MCF 10A (cell line): ENCODE measurements around the gene EIF4E1B. TPM values are rescaled to one million over a fixed set of nuclear protein-coding genes. Genes with fewer than 3 reads are reported as not detected.

Source experiments
- BruUV-seq: library from RNA; stranded (reverse); fragments of 400-500 nt; replicated peaks from 2 replicates; lab custom pipeline; 2021; lab: Mats Ljungman, UMichigan
- CTCF ChIA-PET: fragments of 300-600 bp; sonication (Branson Sonifier 250); formaldehyde crosslinking; extraction: SDS; loops from one replicate; lab custom pipeline; 2021; ENCODE audit warnings: antibody characterized with exemption, inconsistent platforms; lab: Yijun Ruan, JAX
- POLR2A ChIA-PET: fragments of 300-600, 350-650 bp; sonication (Branson Sonifier 250); formaldehyde crosslinking; extraction: SDS; loops from one replicate; lab custom pipeline; 2020; ENCODE audit warnings: antibody characterized with exemption, inconsistent platforms; lab: Yijun Ruan, JAX
- DNase-seq: peaks from one replicate; pipeline ENCODE4 v3.0.0-alpha.2; 2018; ENCODE audit not compliant: unreplicated experiment
- H3K27ac Mint-ChIP-seq: one replicate; pipeline ENCODE4 v1.8.0; 2022; ENCODE audit warnings: mild to moderate bottlenecking, low read depth, mixed read lengths; ENCODE audit not compliant: unreplicated experiment
- H3K27me3 Mint-ChIP-seq: one replicate; pipeline ENCODE4 v1.8.0; 2022; ENCODE audit warnings: mixed read lengths; ENCODE audit not compliant: insufficient read depth, unreplicated experiment
- H3K36me3 Mint-ChIP-seq: one replicate; pipeline ENCODE4 v1.8.0; 2022; ENCODE audit warnings: mild to moderate bottlenecking, moderate library complexity, mixed read lengths; ENCODE audit not compliant: insufficient read depth, unreplicated experiment
- H3K4me1 Mint-ChIP-seq: one replicate; pipeline ENCODE4 v1.8.0; 2022; ENCODE audit warnings: mixed read lengths; ENCODE audit not compliant: insufficient read depth, unreplicated experiment
- H3K4me3 Mint-ChIP-seq: one replicate; pipeline ENCODE4 v1.8.0; 2022; ENCODE audit warnings: mild to moderate bottlenecking, moderate library complexity, mixed read lengths; ENCODE audit not compliant: unreplicated experiment
- H3K9me3 Mint-ChIP-seq: one replicate; pipeline ENCODE4 v1.8.0; 2022; ENCODE audit warnings: mixed read lengths; ENCODE audit not compliant: unreplicated experiment
- intact Hi-C: fragments of 100-400 bp; cut with micrococcal nuclease; formaldehyde crosslinking; loops from 2 replicates; pipeline ENCODE4 v1.14.1; 2022
- total RNA-seq: library from RNA; stranded (reverse); gene quantifications from 2 replicates; pipeline ENCODE4 v1.2.3, GENCODE V29; 2022
- TF ChIP-seq, protein P1 (sequence below): fragments of 200-600 bp; IDR thresholded peaks from one replicate; pipeline ENCODE4 v1.8.0; 2022; ENCODE audit warnings: antibody characterized with exemption, mild to moderate bottlenecking; ENCODE audit not compliant: unreplicated experiment

EIF4E1B gene
- total RNA-seq, 1 experiment from 2014 or later, result not detected

GRCh38 chr5:176687247-176687646 lies 56.8 kb downstream of the EIF4E1B start:
- Mint-ChIP-seq H3K27me3 (peaks cover 71% of the 10 kb centered on the region), H3K27ac (no peak overlapping the region), H3K4me1 (no peaks in the 10 kb centered on the region), H3K36me3 (peaks cover 7% of the 10 kb centered on the region), H3K4me3 (no peak overlapping the region), H3K9me3 (no peaks in the 10 kb centered on the region)
- ChIA-PET CTCF (no interaction called here), POLR2A (no interaction called here)
- intact Hi-C loops, result no loop called here
- TF ChIP-seq, protein P1, sequence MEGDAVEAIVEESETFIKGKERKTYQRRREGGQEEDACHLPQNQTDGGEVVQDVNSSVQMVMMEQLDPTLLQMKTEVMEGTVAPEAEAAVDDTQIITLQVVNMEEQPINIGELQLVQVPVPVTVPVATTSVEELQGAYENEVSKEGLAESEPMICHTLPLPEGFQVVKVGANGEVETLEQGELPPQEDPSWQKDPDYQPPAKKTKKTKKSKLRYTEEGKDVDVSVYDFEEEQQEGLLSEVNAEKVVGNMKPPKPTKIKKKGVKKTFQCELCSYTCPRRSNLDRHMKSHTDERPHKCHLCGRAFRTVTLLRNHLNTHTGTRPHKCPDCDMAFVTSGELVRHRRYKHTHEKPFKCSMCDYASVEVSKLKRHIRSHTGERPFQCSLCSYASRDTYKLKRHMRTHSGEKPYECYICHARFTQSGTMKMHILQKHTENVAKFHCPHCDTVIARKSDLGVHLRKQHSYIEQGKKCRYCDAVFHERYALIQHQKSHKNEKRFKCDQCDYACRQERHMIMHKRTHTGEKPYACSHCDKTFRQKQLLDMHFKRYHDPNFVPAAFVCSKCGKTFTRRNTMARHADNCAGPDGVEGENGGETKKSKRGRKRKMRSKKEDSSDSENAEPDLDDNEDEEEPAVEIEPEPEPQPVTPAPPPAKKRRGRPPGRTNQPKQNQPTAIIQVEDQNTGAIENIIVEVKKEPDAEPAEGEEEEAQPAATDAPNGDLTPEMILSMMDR, result no peak
- no peak for DNase-seq
- no TSS peak for BruUV-seq

DNA sequence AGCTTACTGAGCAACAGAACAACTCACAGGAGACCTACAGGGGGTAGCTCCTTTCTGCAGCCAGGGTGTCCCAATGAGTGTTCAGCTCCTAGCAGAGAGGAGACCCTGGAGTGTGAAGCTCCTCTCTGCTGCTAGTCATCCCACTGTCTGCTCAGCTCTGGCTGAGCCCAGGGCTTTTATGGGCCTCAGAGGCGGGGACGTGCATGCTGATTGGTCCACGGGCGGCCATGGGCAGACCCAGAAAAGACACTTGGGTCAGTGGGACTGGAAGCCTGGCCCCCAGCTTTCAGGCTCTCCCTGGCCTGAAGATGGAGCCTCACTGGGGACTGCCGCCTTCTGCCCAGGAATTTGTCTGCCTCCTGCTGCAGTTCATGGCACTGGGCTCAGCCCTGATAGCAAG lies 57.4 kb downstream of the EIF4E1B start:
- H3K27ac Mint-ChIP-seq, result no peak overlapping the region
- no peaks in the 10 kb centered on the region for H3K9me3 Mint-ChIP-seq
- no peaks in the 10 kb centered on the region for H3K4me1 Mint-ChIP-seq
- H3K36me3 Mint-ChIP-seq, result peaks cover 7% of the 10 kb centered on the region
- intact Hi-C loops, result no loop called here
- DNase-seq, result no peak
- peaks cover 71% of the 10 kb centered on the region for H3K27me3 Mint-ChIP-seq
- BruUV-seq, result no TSS peak
- no peak overlapping the region for H3K4me3 Mint-ChIP-seq
- CTCF ChIA-PET, result no interaction called here
- POLR2A ChIA-PET, result interaction anchor here (0.7 kb wide), 1 partner anchor 167 kb away, joined by 3 read pairs; no protein-coding TSS in a partner anchor
- TF ChIP-seq, protein P1, result no peak

DNA sequence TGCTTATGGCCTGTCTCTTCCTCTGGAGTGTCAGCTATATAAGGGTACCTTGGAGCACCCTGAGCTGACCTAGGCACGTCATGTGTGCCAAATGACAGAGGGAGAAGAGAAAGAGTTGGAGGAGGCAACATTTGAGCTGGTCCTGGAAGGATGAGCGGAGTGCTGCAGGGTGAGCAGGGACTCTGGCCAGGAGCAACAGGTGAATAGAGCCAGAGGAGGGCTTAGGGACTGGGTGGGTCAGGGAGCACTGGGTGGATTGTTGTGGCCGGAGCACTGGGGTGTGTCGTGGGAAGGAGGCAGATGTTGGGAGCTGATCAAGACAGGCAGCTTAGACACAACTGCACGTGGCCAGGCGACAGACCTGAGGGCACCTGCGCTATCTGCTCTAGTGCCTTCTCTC lies 60.4 kb downstream of the EIF4E1B start:
- DNase-seq, result no peak
- CTCF ChIA-PET, result interaction anchor here (0.6 to 0.7 kb wide), 3 partner anchors 32 to 1450 kb away, joined by 3 read pairs; no protein-coding TSS in a partner anchor
- Mint-ChIP-seq H3K4me3 (no peak overlapping the region), H3K4me1 (peaks cover 8% of the 10 kb centered on the region), H3K36me3 (peaks cover 7% of the 10 kb centered on the region), H3K9me3 (no peaks in the 10 kb centered on the region), H3K27ac (no peak overlapping the region), H3K27me3 (peaks cover 71% of the 10 kb centered on the region)
- POLR2A ChIA-PET, result no interaction called here
- TF ChIP-seq, protein P1, result no peak
- intact Hi-C loops, result no loop called here
- BruUV-seq, result no TSS peak

DNA sequence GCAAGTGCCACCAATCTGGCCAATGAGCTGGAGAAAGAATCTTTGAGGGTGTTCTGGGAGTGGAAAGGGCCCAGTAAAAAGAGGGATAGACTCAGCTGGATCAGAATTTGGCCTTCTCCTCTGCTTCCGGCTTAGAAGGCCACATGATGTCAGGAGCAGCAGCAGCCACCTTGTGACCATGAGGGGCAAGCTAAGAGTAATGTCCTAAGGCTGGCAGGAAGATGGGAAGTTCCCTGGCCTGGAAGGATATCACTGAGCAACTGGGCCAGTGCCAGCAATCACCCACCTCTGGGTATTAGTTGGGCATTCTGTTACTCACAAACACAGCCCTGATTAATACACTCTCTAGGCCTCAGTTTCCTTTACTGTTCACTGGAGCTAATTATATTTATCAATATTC lies 61.0 kb downstream of the EIF4E1B start:
- CTCF ChIA-PET, result interaction anchor here (0.6 kb wide), 1 partner anchor 62 kb away, joined by 3 read pairs; no protein-coding TSS in a partner anchor
- POLR2A ChIA-PET, result no interaction called here
- peaks cover 72% of the 10 kb centered on the region for H3K27me3 Mint-ChIP-seq
- no peak overlapping the region for H3K4me3 Mint-ChIP-seq
- no peak for DNase-seq
- intact Hi-C loops, result no loop called here
- peaks cover 8% of the 10 kb centered on the region for H3K4me1 Mint-ChIP-seq
- TF ChIP-seq, protein P1, result no peak
- peaks cover 7% of the 10 kb centered on the region for H3K36me3 Mint-ChIP-seq
- H3K9me3 Mint-ChIP-seq, result no peaks in the 10 kb centered on the region
- BruUV-seq, result no TSS peak
- H3K27ac Mint-ChIP-seq, result no peak overlapping the region
